ENCODE results near the gene MFGE8. TPM values are rescaled to one million over a fixed set of nuclear protein-coding genes. Genes with fewer than 3 reads are reported as not detected.
A peak's percentile ranks its signal among the peaks of the same experiment; 100 is the strongest.

Gene MFGE8
- total and polyA plus RNA-seq, 12 donors: 359 to 690 (median 511) TPM

DNA sequence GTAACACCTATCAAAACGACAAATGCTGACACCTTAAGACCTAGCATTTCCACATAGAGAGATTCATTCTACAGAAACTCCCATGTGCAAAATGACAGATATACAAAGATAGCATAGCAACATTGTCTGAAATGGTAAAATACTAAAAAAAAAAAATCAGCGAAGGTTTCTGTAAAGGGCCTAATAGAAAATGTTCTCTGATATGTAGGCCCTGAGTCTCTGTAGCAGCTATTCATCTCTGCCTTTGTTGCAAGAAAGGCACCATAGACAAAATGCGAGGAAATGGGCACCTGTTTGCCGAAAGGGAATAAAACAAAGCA, 631 bp upstream of the MFGE8 start:
- Histone ChIP-seq H3K27ac (peak overlapping the region in 8 of 10 donors; percentile 88 to 97 (median 93)), H3K27me3 (no peaks in the 10 kb centered on the region), H3K4me1 (peaks cover 12 to 61% (median 43%) of the 10 kb centered on the region in 9 donors), H3K4me3 (peak overlapping the region in 9 of 10 donors; percentile 68 to 97 (median 80)), H3K36me3 (peaks cover 0 to 15% (median 0%) of the 10 kb centered on the region in 9 donors), H3K9me3 (no peaks in the 10 kb centered on the region)
- DNase-seq (no peak), ATAC-seq (no peak)
- TF ChIP-seq, protein P1, sequence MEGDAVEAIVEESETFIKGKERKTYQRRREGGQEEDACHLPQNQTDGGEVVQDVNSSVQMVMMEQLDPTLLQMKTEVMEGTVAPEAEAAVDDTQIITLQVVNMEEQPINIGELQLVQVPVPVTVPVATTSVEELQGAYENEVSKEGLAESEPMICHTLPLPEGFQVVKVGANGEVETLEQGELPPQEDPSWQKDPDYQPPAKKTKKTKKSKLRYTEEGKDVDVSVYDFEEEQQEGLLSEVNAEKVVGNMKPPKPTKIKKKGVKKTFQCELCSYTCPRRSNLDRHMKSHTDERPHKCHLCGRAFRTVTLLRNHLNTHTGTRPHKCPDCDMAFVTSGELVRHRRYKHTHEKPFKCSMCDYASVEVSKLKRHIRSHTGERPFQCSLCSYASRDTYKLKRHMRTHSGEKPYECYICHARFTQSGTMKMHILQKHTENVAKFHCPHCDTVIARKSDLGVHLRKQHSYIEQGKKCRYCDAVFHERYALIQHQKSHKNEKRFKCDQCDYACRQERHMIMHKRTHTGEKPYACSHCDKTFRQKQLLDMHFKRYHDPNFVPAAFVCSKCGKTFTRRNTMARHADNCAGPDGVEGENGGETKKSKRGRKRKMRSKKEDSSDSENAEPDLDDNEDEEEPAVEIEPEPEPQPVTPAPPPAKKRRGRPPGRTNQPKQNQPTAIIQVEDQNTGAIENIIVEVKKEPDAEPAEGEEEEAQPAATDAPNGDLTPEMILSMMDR (IDR thresholded peaks at IDR 0.05): no peak
- intact Hi-C loops (cut with DNase I): loop anchor here in 2 of 10 donors (5.0 kb wide), 2 partner anchors 68 to 103 kb away; no protein-coding TSS in a partner anchor
- 65 to 71% methylated on average over 4 of the region's 4 CpGs for WGBS, 2 donors

DNA sequence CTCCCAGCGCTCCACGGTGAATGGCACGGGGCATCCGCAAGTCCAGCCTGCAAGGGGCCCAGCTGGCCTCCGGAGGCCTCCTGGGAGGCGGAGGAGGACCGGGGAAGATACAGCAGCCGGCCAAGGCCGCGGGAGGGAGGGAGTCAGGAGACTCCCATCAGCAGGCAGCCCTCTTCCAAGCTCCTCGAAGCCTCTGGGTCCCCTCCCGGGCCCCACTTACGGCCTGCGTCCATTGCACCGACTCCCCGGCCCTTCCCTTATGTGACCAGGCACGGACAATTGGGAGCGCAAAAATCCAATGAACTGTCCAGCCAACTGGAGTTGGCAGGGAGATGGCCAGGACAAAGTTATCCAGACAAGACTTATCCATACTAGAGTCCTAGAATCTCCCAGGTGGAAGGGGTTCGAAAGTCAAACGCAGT, 668 bp downstream of the MFGE8 start:
- Histone ChIP-seq H3K27ac (peak overlapping the region; percentile 88 to 99 (median 93)), H3K4me1 (peaks cover 20 to 56% (median 53%) of the 10 kb centered on the region in 9 donors), H3K36me3 (peaks cover 0 to 27% (median 3%) of the 10 kb centered on the region in 9 donors), H3K27me3 (no peaks in the 10 kb centered on the region), H3K4me3 (peak overlapping the region; percentile 63 to 97 (median 77)), H3K9me3 (no peaks in the 10 kb centered on the region)
- intact Hi-C loops (cut with DNase I): loop anchor here in 2 of 10 donors (5.0 kb wide), 2 partner anchors 70 to 105 kb away; no protein-coding TSS in a partner anchor
- 3% methylated on average over 20 of the region's 20 CpGs for whole genome bisulfite sequencing, 2 donors
- peak; percentile 29 to 71 (median 50) for ATAC-seq
- DNase-seq: peak in 1 of 2 donors; percentile 60
- TF ChIP-seq, protein P1 (IDR thresholded peaks at IDR 0.05): no peak

DNA sequence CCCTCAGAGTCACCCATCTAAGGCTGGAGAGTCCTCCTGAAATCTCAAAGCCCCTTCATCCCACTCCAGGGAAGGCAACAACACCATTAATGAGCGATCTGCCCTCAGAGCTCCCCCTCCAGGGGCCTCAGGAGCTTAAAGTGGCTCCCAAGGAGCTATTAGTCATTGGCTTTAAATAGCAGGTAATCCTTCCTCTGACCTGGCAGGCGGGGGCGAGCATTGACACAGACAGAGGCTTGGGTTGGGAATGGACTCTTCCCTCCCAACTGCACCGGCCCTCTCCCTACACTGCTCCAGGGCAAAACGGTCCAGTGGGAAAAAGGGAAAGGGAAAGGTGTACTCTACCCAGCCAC, 1.4 kb downstream of the MFGE8 start:
- H3K9me3 ChIP-seq: no peaks in the 10 kb centered on the region
- ATAC-seq: peak; percentile 20 to 75 (median 61)
- peak overlapping the region; percentile 63 to 97 (median 77) for H3K4me3 ChIP-seq
- TF ChIP-seq, protein P1 (IDR thresholded peaks at IDR 0.05): no peak
- no peaks in the 10 kb centered on the region for H3K27me3 ChIP-seq
- 39 to 50% methylated on average over 5 of the region's 5 CpGs for WGBS, 2 donors
- H3K4me1 ChIP-seq: peaks cover 20 to 64% (median 59%) of the 10 kb centered on the region in 9 donors
- DNase-seq: peak; percentile 52 to 69
- intact Hi-C loops (cut with DNase I): loop anchor here in 2 of 10 donors (5.0 kb wide), 2 partner anchors 71 to 106 kb away; no protein-coding TSS in a partner anchor
- H3K27ac ChIP-seq: peak overlapping the region; percentile 88 to 99 (median 93)
- peaks cover 0 to 35% (median 7%) of the 10 kb centered on the region in 9 donors for H3K36me3 ChIP-seq

DNA sequence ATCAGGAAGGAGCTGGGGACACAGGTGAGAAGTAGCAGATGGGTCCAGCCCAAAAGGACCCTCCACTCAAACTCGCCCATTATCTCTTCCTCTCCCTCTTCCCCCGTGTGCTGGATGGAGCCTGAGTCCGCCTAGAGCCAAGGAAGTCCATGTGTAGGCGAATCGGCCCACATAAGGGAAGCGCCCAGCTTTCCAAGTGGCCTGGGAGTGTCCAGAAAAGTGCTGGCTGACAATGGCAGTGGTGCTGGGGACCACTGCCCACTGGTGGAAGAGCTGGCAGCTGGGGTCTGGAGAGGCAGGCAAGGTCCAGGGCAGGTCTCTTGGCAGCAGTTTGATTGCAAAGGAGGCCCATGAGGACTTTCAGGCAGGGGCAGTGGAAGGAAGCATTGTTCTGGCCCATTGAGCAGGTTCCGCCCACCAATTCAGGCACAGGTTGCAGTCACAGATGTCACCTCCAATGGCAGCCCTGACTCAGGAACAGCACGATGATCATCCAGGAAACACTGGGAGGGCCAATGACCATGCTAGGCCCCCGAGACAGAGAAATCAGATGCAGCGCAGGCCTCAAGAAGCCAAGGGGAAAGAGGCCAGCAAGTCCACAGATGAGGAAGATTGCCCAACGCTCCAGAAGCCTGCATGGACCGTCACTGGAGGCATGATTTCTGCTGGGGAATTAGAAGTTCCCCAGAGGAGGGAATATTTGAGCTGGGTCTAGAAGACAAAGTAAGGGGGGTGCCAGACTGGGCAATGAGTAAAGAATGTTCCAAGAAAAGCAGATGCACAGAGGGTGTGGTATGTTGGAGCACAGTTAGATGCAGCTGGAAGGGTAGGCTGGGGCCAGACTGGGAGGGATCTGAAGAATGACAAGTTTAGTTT, 3.0 kb downstream of the MFGE8 start:
- no peaks in the 10 kb centered on the region for H3K9me3 ChIP-seq
- peak in 1 of 2 donors; percentile 29 for DNase-seq
- H3K4me1 ChIP-seq: peaks cover 25 to 79% (median 59%) of the 10 kb centered on the region in 9 donors
- intact Hi-C loops (cut with DNase I): loop anchor here in 9 of 10 donors (5.0 to 10.0 kb wide), 5 partner anchors 72 to 335 kb away; partner anchors contain the start of gene FANCI (in 1 of the 9)
- H3K4me3 ChIP-seq: peak overlapping the region in 8 of 10 donors; percentile 6 to 86 (median 72)
- peaks cover 0 to 50% (median 7%) of the 10 kb centered on the region in 9 donors for H3K36me3 ChIP-seq
- ATAC-seq: peak in 1 of 8 donors; percentile 27
- TF ChIP-seq, protein P1 (IDR thresholded peaks at IDR 0.05): no peak
- 60 to 69% methylated on average over 12 of the region's 12 CpGs for WGBS, 2 donors
- no peaks in the 10 kb centered on the region for H3K27me3 ChIP-seq
- peak overlapping the region in 8 of 10 donors; percentile 67 to 97 (median 93) for H3K27ac ChIP-seq

All from heart right ventricle (tissue), 16 donors.